Prostate gland (tissue), 2 donors: ENCODE results near the gene HAUS3. TPM values are rescaled to one million over a fixed set of nuclear protein-coding genes. Genes with fewer than 3 reads are reported as not detected.

Source experiments
- DNase-seq: peaks from one replicate; pipeline ENCODE4 v3.0.0-alpha.2; 2019; ENCODE audit warnings: low spot score
- H3K27ac ChIP-seq, 2 donors: fragments of 200-600 bp; sonication (generic); 2 replicates each; pipeline ENCODE4 v1.5.1; 2017 to 2019
- H3K27me3 ChIP-seq: fragments of 200-600 bp; sonication (generic); replicated peaks from 2 replicates; pipeline ENCODE4 v1.5.1; 2019; ENCODE audit not compliant: insufficient read depth
- H3K36me3 ChIP-seq, 2 donors: fragments of 200-600 bp; sonication (generic); 1 replicate in 1 of 2; 2 replicates in 1 of 2; pipeline versions ENCODE4 v1.5.1 to v1.8.1; 2017 to 2019
- H3K4me1 ChIP-seq: fragments of 200-600 bp; sonication (generic); replicated peaks from 2 replicates; pipeline ENCODE4 v1.5.1; 2019
- H3K4me3 ChIP-seq, 2 donors: fragments of 200-600 bp; sonication (generic); 2 replicates each; pipeline ENCODE4 v1.5.1; 2017 to 2019
- H3K9me3 ChIP-seq: fragments of 200-600 bp; sonication (generic); 2 replicates; pipeline ENCODE4 v1.5.1; 2017
- CTCF ChIP-seq, 4 experiments: fragments of 200-600 bp in 2 of 4; fragments of 450-650 bp in 2 of 4; sonication (generic) in 2 of 4; IDR thresholded peaks; 1 replicate in 3 of 4; 2 replicates in 1 of 4; pipeline ENCODE4 v1.5.1; 2016 to 2019; ENCODE audit warnings: antibody characterized with exemption in 4 of 4, mild to moderate bottlenecking in 2 of 4, moderate library complexity in 2 of 4
- POLR2A ChIP-seq: fragments of 450-650 bp; IDR thresholded peaks from one replicate; pipeline ENCODE4 v1.6.1; 2016; ENCODE audit warnings: antibody characterized with exemption, mild to moderate bottlenecking
- POLR2AphosphoS5 ChIP-seq: sonication (generic); formaldehyde crosslinking; IDR thresholded peaks from one replicate; pipeline ENCODE4 v1.6.1; 2017; ENCODE audit warnings: antibody characterized with exemption
- WGBS: methylation state at CpG from one replicate; pipeline ENCODE4 v1.1.5; 2018; 5-methylcytosine and 5-hydroxymethylcytosine counted together
- intact Hi-C: fragments of 100-400 bp; cut with DNase I; formaldehyde crosslinking; loops from one replicate; pipeline ENCODE4 v1.14.2; 2022
- total RNA-seq, 2 donors: library from RNA; depleted of rRNA; stranded (reverse); fragments of >200 nt; gene quantifications; one replicate each; pipeline ENCODE4 v1.1.0, GENCODE V29; 2016

The HAUS3 gene
- 10 to 100 TPM; 21.1 to 24.2 TPM for total RNA-seq

- Histone ChIP-seq H3K9me3 (no peaks in the 10 kb centered on the region), H3K36me3 (no peaks in the 10 kb centered on the region), H3K4me3 (peak within 1 kb of the TSS; percentile 76), H3K27ac (peak within 1 kb of the TSS; percentile 78 to 81), H3K4me1 (peaks cover 10% of the 10 kb centered on the region), H3K27me3 (no peaks in the 10 kb centered on the region)
- DNase-seq, result peak; percentile 96
- intact Hi-C loops, result loop anchor here (10.0 kb wide), 2 partner anchors 513 to 527 kb away; partner anchors contain the start of genes SLBP and TNIP2
- under 1% methylated on average over 76 of the region's 88 CpGs for WGBS
- TF ChIP-seq POLR2AphosphoS5 (peak; percentile 100), CTCF (IDR thresholded peaks at IDR 0.05) (peak in 1 of 4 experiments; percentile 15), POLR2A (peak; percentile 95)
Observed at GRCh38 chr4:2241410-2242353, at the start of gene HAUS3, which contains the start of gene POLN. HAUS3 (minus strand) TSS chr4:2242121; CDS start chr4:2240946, 1,175 bp downstream. POLN (minus strand) TSS chr4:2242121; CDS start chr4:2229231, 12,890 bp downstream.

- DNase-seq, result no peak
- Histone ChIP-seq H3K4me1 (no peaks in the 10 kb centered on the region), H3K36me3 (no peaks in the 10 kb centered on the region), H3K4me3 (no peak overlapping the region), H3K27ac (no peak overlapping the region), H3K27me3 (no peaks in the 10 kb centered on the region), H3K9me3 (no peaks in the 10 kb centered on the region)
- no peak for TF ChIP-seq POLR2AphosphoS5
- TF ChIP-seq POLR2A, result no peak
- no peak for TF ChIP-seq CTCF (IDR thresholded peaks at IDR 0.05)
- intact Hi-C loops, result no loop called here
- 84% methylated on average over 23 of the region's 24 CpGs for WGBS
Observed at GRCh38 chr4:2290974-2291704, 49.2 kb upstream of the HAUS3 start.

GRCh38 chr4:2290488-2290887 lies 48.6 kb upstream of the HAUS3 start:
- no peaks in the 10 kb centered on the region for H3K36me3 ChIP-seq
- no peak for DNase-seq
- H3K4me3 ChIP-seq, result no peak overlapping the region
- no peaks in the 10 kb centered on the region for H3K4me1 ChIP-seq
- TF ChIP-seq POLR2AphosphoS5, result no peak
- no peak for TF ChIP-seq CTCF (IDR thresholded peaks at IDR 0.05)
- no peak for TF ChIP-seq POLR2A
- WGBS, result 86% methylated on average over 9 of the region's 9 CpGs
- no peaks in the 10 kb centered on the region for H3K9me3 ChIP-seq
- no peak overlapping the region for H3K27ac ChIP-seq
- intact Hi-C loops, result no loop called here
- H3K27me3 ChIP-seq, result no peaks in the 10 kb centered on the region

- intact Hi-C loops, result no loop called here
- WGBS, result 97% methylated on average over 7 of the region's 11 CpGs
- no peak for DNase-seq
Observed at GRCh38 chr4:2289955-2290333, 48.0 kb upstream of the HAUS3 start.

More at GRCh38 chr4:2289955-2290333, 48.0 kb upstream of the HAUS3 start:
- H3K36me3 ChIP-seq, result no peaks in the 10 kb centered on the region
- H3K27ac ChIP-seq, result no peak overlapping the region
- no peaks in the 10 kb centered on the region for H3K4me1 ChIP-seq
- TF ChIP-seq POLR2AphosphoS5 (no peak), POLR2A (no peak), CTCF (IDR thresholded peaks at IDR 0.05) (no peak)
- H3K9me3 ChIP-seq, result no peaks in the 10 kb centered on the region
- no peaks in the 10 kb centered on the region for H3K27me3 ChIP-seq
- H3K4me3 ChIP-seq, result no peak overlapping the region
